ENCODE measurements around the gene WNT11. TPM values are rescaled to one million over a fixed set of nuclear protein-coding genes. Genes with fewer than 3 reads are reported as not detected.
"Not testable (repeated sequence)": the region's sequence is repeated elsewhere in the genome, so short reads cannot be mapped to it uniquely, and the experiment has no call there.

Gene WNT11
- polyA plus RNA-seq, 10 donors, result 8.4 to 25.2 (median 12.6) TPM

DNA sequence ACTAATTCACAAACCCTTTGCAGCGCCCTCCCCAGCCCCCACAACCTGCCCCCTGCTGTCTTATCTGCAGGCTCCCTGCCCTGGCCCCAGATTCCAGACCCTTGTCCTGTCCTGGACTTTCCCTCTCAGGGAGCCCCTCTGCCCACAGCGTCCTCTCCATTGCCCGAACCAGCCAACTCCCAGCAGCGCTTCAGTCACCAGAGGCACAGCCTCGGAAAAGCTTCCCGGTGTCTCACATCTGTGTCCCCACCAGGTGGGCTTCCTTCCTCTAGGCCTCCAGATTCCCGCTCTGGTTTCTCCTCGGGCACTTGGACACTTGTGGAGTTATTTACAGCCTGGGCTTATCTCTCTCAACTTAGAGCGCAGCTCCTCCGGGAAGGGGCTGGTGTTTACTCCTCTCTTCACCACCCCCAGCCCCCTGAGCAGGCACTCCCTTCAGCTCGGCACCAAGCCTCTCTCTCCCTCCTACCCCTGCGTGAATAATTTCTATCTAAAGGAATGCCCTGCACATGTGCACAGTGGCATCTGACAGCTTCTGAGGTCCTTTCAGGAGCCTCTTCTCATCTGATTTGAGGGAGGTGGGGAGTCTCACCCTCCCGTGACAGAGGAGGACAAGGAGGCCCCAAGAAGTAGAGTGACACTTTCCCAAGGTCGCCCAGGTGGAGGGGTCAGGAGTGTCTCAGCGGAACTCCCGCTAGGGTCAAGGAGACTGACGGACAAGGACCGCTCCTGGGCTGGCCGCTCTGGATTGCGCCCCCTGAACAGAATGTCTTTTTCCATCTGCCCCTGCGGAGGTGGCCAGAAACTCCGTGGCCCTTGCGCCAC, 838 bp downstream of the WNT11 start:
- peak in 1 of 3 donors; percentile 21 for DNase-seq

DNA sequence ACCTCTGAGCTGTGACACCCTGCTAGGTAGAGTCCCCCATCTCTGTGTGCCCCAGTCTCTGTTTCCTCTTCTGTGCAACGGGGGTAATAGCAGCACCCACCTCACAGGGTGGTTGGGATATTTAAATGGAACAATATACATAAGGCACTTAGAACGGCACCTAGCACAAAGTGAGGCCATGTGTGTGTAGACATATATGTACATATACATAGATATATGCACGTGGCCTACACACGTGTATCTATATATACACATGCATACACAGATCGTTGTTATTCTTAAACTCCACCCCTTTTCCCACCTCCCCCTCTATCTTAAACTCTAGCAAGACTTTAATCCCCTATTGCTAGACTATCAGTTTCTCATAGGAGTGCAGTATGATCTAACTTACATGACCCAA, 2.4 kb downstream of the WNT11 start:
- DNase-seq, result no peak

DNA sequence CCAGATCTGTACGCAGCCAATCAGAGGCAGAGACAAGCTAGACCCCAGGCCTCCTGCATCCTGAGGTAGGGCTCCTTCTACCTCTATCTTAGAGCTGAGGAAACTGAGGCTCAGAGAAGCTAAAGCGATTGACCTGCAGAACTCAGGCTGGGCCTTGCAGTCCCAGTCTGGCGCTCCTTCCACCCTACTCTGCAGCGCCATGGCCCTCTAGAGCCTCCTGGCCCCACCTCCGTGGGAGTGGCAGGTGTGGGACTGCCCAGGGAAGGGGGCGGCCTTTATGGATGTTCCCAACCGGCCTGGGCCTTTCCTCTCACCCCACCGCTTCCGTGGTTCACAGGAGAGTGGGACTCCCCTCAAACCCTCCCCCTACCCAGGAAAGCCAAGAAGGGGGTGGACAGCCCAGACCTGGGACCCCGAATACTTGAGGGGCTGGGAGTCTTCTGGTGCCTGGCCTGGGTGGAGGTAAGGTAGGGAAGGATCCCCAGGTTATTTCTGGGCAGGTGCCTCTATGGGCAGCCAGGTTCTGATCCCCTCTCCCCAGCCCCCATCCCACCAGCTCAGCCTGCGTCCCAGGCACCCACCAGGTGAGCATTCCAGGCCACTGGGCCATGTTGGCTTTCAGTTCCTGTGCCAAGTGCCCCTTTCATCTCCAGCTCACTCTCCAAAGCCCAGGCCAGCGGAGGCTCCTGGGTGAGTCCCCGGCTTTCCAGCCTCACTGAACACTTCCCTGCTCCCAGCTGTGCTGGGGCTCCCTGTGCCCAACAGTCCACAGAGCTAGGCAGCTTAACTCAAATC, 3.0 kb downstream of the WNT11 start:
- DNase-seq, result no peak

DNA sequence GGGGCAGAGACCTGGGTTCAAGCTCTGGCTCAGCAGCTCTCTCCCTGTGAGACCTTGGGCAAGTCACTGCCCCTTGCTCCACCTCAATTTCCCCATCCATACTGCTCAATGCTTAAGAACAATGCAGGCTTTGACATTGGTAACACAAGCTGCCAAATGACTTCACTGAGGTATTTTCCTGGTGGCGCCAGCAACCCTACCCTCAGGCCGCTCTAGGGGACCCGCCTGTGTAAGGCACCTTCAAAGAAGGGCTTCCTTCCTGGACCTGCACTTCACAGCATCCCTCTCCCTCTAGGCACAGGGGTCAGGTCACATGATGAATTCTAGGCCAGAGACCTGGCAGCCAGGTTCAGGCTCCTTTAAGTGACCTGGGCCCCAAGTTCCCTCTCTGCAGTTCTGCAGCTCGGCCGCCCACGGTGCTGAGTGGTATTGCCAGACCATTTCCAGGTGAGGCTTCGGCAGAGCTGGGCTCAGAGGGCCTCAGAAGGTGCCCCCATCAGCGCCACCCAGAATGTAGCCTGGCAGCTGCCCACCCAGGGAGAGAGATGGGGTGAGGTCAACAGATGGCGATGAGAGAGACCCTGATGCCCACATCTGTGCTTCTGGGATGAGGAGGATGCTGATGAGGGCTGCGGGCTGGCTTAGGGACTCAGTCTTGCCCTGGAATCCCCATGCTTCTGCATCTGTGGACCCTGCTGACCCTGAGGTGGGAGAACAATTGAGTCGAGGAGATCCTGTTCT, 4.5 kb downstream of the WNT11 start:
- DNase-seq, result no peak

DNA sequence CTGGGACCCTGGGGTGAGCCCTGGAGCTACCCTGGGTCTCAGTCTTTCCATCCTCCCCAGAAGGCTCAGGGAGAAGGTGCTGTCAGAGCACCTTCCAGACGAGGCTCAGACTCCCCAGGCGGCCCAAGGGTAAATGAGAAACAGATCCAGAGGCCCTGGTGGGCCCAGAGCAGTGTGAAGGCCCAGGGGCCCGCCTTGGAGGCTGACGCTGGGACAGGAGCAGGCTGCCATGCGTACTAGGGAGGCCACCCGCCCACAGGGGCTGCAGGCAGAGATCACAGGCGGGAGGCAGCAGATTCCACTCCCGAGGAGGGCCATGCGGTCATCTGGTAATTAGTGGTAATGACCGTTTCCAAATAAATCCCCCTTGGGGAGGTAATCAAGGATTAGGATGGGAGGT, 5.2 kb downstream of the WNT11 start:
- DNase-seq, result no peak

DNA sequence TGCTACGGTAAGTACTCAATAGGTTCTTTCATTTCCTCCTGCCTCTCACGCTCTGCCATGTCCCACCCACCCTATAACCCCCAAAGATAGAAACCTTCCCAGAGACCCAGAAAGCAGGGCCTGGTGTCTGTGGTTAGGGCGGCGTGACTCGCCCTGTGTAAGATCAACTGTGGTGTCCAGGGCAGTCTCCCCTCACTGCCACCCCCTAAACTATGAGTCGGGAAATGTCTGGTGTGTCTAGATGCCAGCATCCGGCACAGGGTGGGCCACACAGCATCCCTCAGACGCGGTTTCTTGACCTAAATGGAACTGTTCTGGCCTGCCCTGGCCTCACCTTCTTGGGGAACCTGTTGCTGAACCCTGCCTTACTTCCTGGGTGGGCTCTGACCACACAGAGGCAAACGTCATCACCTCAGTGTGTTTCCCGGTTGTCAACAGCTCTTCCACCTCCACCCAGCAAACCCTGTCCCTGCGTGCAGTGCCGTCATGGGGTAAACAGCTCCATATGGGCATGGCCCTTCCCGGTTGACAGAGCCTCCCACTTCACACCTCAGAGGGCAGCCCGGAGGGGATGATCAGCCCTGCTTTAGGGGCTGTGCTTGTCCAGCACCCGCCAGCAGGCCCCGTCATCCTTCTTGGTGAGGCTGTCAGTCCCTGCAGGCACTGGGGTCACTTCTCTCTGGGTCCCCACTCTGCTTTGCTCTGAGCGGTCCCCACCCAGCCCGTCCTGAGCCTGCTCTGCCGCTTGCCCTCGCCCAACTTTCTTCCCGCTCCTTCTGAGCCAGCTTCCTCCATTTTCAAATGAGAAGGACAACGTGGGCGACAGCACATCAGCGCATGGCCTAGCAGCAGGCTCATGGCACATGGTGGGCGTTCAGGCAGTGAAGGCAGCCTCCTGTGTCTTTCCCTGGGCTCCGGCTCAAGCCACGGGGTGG, 6.0 kb downstream of the WNT11 start:
- DNase-seq, result no peak

DNA sequence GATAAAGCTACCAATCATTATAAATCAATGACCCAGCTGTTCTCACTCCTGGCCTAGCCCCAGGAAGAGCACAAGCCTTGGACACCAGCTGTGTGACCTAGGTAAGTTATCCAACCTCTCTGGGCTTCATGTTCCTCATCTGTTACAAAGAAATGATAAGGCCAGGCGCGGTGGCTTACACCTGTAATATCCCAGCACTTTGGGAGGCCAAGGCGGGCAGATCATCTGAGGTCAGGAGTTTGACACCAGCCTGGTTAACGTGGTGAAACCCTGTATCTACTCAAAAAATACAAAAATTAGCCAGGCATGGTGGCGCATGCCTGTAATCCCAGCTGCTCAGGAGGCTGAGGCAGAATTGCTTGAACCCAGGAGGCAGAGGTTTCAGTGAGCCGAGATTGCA, 7.6 kb downstream of the WNT11 start:
- not testable (repeated sequence) for DNase-seq

DNA sequence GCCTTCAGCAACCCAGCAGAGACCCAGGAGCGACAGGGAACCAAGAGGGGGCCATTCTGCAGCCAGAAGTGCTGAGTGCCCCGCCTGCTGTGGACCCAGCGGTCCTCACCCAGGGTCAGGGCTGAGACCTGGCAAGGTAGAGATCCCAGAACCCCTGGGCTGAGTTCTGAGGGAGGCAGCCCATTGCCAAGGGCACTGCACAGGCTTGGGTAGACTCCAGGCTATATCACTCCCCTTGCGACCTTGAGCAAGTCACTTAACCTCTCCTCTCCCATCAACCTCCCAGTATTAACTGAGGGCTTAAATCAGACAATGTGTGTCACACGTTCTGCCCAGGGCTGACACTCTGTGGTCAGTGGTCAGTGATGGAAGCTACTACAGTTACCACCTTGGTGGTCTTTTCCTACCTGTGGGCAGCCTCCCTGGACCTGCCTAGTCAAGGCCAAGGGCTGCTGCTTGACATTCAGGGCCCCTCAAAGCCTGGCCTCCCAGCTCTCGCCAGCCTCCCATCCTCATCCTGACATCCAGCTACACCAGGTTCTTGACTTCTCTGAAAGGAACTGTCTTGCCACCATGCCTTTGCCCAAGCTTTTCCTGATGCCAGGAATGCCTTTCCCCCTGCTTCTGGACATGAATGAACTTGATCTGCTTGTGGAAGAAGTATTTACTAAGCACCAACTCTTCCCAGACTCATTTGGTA, 8.2 kb downstream of the WNT11 start:
- DNase-seq, result no peak

DNA sequence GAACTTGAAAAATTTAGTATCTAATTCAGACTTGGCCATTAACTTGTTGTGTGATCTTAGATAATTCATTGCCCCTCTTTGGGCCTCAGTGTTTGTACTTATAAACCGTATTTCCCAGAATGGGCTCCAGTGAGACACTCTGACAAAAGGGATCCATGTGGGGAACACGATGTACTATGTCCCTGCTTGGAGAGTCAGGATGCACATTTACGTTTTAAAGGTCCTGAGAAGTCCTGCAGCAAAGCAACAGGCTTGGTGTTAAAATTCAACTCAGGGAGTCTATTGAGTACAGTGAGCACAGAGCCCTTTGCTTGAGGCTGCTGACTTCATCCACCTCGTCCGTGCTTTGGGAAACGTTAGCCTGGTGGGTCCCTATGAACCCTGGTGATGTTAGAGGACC, 9.0 kb downstream of the WNT11 start:
- no peak for DNase-seq

DNA sequence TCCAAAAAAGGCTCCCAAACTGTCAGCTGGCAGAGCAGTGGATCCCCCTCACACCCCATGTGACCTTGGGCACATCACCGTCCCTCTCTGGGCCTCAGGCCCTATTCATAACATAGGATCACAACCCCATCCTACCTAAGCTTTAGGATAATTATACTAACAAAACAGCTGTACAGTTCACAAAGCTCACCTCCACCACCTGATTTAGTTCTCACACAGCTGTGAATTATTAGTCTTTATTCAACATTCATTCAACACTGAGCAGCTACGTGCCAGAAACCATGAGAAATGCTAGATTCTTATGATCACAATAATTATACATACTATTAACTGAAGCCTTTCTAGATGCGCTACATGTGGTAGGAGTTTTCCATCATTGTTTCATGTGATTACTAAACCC, 9.5 kb downstream of the WNT11 start:
- DNase-seq, result no peak

DNA sequence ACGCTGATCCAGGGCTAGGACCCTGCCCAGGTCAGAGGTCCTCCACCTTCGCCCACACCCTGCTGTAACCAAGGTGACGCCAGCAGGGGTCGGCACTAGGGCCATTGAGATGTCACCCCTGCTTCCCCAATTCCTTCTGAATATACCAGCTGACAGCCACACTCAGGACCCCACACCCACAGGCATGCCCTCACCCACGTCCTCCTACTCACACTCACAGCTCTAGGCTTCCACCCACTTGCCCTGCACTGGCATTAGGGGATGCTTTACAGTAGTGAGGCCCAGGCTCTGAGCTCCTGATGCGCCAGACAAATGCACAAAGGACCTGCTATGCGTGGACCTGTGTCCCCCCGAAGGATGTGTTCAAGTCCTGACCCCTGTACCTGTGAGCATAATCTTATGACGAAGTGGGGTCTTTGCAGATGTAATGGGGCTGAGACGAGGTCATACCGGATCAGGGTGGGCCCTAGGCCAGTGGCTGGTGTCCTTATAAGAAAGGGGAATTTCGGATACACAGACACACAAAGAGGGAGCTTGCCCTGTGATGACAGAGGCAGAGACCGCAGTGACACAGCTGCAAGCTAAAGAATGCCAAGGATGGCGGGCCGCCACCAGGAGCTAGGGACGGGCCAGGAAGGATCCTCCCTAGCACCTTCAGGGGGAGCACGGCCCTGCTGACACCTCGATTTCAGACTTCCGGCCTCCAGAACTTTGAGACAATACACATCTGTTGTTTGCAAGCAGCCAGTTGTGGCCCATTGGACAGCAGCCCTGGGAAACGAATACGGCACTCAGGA, 11.2 kb downstream of the WNT11 start:
- no peak for DNase-seq

DNA sequence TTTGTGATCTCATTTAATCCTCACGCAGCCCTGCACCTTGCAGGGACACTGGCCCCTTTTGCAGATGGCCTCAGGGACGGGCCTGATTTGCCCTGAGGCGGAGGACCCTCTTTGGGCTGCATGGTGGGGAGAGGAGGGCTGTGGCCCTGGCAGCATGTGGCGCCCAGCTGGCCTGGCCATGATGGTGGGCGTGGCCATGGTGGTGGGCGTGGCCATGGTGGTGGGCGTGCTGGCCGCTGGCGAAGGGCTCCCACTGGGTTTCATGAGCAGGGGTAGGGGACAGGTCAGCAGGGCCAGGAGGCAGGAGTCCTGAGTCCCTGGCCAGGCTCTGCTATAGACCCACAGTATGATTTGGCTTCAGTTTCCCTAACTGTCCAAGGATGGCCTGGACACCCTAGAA, 13.1 kb downstream of the WNT11 start:
- no peak for DNase-seq

DNA sequence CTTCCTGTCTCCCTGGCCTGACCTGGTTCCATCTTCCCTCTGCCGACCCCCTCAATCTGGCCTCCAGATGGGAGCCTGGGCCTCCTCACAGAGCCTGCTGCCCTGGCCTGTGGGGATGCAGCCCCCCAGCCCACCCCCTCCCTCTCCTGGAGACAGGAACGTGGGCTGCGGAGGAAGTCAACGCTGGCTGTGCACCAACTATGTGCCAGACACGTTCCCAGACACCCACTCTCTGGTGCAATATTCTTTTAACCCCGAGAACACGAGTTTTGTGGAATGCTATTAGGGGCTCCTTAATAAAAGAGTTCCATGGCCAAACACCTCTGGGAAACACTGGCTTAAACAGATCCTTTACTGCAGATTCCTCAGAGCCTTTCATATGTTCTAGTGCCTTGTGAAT, 15.9 kb downstream of the WNT11 start:
- no peak for DNase-seq

DNA sequence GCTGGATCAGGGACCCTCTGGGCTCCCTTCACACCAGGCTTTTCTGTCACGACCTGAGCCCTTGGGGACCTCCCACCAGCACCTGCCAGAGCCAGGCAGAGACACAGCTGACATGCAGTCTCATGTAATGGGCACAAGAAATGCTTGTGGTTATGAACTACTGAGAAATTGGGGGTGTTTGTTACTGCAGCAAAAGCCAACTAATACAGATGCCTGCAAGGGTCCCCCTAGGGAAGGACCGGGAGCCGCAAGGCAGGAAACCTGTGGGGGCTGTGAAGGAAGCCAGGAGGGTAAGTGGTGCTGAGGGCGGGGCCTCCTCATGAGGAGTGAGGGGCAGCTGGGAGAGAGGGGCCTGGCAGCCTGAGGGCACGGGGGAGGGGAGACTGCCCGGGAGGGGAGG, 16.6 kb downstream of the WNT11 start:
- DNase-seq, result no peak

DNA sequence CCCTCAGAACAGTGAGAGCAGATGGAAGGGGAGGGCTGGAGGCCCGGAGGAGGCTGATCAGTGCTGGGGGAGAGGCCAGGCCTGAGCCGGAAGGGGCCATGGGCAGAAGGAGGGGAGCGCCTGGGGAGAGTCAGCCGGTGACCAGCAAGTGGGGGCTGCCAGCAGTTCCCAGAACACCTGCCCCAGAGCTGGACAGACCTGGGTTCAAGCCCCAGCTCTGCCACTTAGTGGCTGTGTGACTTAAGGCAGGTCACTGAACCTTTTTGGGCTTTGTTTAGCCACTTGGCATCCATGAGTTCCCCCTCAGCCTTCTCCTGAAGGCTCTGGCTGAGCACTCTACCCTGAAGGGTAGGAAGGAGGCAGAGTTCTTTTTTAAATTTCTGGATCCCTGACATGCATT, 17.4 kb downstream of the WNT11 start:
- DNase-seq, result no peak

DNA sequence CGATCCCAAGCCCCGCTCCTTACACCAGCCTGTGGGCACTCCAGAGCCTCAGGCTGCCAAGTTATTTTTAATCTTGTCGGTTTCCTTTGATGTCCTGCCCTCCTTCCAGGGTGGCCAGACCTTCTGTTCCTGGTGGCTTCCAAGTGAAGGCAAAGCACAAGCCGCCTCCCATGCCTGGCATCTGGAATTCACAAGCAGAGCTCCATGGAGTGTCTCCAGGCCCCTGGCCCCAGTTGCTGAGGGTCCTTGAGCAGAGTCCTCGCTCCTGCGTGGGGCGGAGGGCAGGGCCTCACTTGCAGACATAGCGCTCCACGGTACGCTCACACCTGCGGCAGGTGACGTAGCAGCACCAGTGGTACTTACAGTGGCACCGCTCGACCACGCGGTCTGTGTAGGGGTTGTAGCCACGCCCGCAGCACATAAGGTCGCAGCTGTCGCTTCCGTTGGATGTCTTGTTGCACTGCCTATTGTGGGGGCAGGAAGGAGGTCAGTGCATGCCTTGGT, 19.5 kb downstream of the WNT11 start:
- peak in 2 of 3 donors; percentile 23 to 41 for DNase-seq

DNA sequence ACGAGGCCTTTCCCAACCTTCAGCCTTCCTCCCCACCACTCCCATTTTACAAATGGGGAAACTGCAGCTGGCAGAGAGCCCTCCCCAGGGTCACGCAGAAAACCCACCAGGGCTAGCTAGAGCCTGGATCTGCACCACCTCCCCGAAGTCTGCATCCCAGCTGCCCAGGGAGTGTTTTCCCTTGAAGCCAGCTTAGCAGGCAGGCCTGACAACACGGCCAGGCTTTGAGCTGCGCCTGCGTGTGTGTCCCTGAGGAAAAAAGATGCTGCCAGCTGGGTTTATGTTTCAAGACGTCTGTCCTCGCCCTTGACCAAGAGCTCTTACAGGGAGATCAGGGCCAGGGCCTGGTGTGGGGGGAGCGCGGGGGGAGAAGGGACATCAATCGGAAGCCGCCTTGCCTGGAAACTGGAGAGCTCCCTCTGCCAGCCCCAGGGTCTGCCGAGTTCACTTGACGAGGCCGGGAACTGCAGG, 20.3 kb downstream of the WNT11 start:
- peak; percentile 71 to 87 (median 75) for DNase-seq

DNA sequence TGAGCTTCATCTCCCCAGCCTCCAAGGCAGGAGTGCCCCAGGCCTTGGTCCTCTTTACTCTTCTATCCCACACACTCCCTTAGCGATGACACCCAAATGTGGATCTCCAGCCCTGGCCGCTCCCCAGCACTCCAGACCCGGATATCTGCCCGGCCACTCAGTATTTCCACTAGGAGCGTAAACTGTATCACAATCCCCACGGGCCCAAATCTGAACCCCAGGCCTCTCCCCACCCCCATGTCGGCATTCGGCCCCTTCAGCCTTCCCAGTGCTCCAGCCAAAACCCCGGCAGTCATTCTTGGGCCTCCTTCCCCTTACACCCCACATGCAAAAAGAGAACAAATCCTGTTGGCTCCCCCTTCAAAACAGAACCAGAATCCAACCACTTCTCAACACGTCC, 20.8 kb downstream of the WNT11 start:
- DNase-seq, result no peak

DNA sequence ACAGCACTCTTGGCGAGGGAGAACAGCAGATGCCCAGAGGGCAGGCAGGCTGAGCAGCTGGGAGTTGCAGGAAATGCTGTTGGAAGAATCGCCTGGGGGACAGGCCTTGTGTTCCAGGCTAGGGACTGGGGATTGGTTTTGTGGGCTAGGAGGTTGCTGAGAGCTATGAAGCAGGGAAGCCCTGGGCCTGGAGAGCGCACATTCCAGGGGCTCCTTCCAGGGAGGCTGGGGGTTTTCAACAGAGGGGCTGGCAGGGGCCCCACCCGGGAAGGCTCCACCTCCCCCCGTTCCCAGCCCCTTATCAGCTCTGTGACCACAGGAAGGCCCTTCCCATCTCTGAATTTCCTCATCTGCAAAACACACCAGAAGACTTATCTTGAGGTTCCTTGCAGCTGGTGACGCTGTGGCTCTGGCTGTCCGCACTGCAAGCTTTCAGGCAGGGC, 21.7 kb downstream of the WNT11 start:
- DNase-seq, result no peak

All from muscle of back (tissue), 11 donors.